Neural cell (in vitro differentiated cells): Measurements from ENCODE around the gene SLC25A19. TPM values are rescaled to one million over a fixed set of nuclear protein-coding genes. Genes with fewer than 3 reads are reported as not detected.

Experiments
- H2AFZ ChIP-seq: fragments of 200-600, 300-800 bp; sonication (generic), shearing (Covaris generic); 2 replicates; pipeline ENCODE4 v1.6.0; 2014; ENCODE audit warnings: low read depth, mild to moderate bottlenecking, antibody characterized with exemption, low read length, moderate library complexity
- H3F3A ChIP-seq: fragments of 200-600 bp; shearing (Covaris generic); 2 replicates; pipeline ENCODE4 v1.6.1; 2016; ENCODE audit warnings: mild to moderate bottlenecking, moderate library complexity, mixed read lengths, antibody characterized with exemption, low read length; ENCODE audit not compliant: insufficient read depth, poor library complexity, severe bottlenecking
- H3K27ac ChIP-seq: fragments of 200-600, 300-800 bp; sonication (generic), shearing (Covaris generic); 2 replicates; pipeline ENCODE4 v1.5.1; 2014; ENCODE audit warnings: mild to moderate bottlenecking, low read length, moderate library complexity
- H3K27me3 ChIP-seq: fragments of 300-800, 200-600 bp; sonication (generic), shearing (Covaris generic); 2 replicates; pipeline ENCODE4 v1.6.0; 2014; ENCODE audit warnings: mild to moderate bottlenecking, low read depth, low read length, moderate library complexity; ENCODE audit not compliant: insufficient read depth
- H3K36me3 ChIP-seq: fragments of 300-800, 200-600 bp; sonication (generic), shearing (Covaris generic); 2 replicates; pipeline ENCODE4 v1.5.1; 2014; ENCODE audit warnings: mild to moderate bottlenecking, antibody characterized with exemption, low read length, moderate library complexity; ENCODE audit not compliant: insufficient read depth
- H3K4me2 ChIP-seq: fragments of 300-800, 200-600 bp; sonication (generic), shearing (Covaris generic); 2 replicates; pipeline ENCODE4 v1.6.0; 2014; ENCODE audit warnings: mild to moderate bottlenecking, low read length
- H3K4me3 ChIP-seq: fragments of 300-800, 200-600 bp; sonication (generic), shearing (Covaris generic); 2 replicates; pipeline ENCODE4 v1.5.1; 2014; ENCODE audit warnings: mild to moderate bottlenecking, low read length, moderate library complexity
- H3K79me2 ChIP-seq: fragments of 200-600 bp; shearing (Covaris generic); replicated peaks from 2 replicates; pipeline ENCODE4 v1.6.0; 2014; ENCODE audit warnings: mild to moderate bottlenecking, low read length, moderate library complexity; ENCODE audit not compliant: insufficient read depth
- H3K9ac ChIP-seq: fragments of 300-800, 200-600 bp; sonication (generic), shearing (Covaris generic); 2 replicates; pipeline ENCODE4 v1.6.1; 2016; ENCODE audit warnings: mild to moderate bottlenecking, low read length, mixed read lengths
- H3K9me2 ChIP-seq: fragments of 200-600 bp; shearing (Covaris generic); 2 replicates; pipeline ENCODE4 v1.6.1; 2016; ENCODE audit warnings: mild to moderate bottlenecking, low read length, mixed read lengths; ENCODE audit not compliant: insufficient read depth
- H3K9me3 ChIP-seq: fragments of 200-600, 300-800 bp; sonication (generic), shearing (Covaris generic); 2 replicates; pipeline ENCODE4 v1.6.1; 2016; ENCODE audit warnings: mild to moderate bottlenecking, mixed run types, low read length, moderate library complexity, mixed read lengths
- H4K20me1 ChIP-seq: fragments of 200-600 bp; shearing (Covaris generic); 2 replicates; pipeline ENCODE4 v1.6.1; 2016; ENCODE audit warnings: mild to moderate bottlenecking, mixed run types; ENCODE audit not compliant: insufficient read depth
- CTCF ChIP-seq: fragments of 450-650 bp; IDR thresholded peaks from 2 replicates; pipeline ENCODE4 v1.5.1; 2014; ENCODE audit warnings: antibody characterized with exemption, mild to moderate bottlenecking, moderate library complexity; ENCODE audit not compliant: poor library complexity, severe bottlenecking
- EP300 ChIP-seq: fragments of 450-650 bp; conservative IDR thresholded peaks from 2 replicates; pipeline ENCODE4 v1.6.1; 2014; ENCODE audit warnings: antibody characterized with exemption, mild to moderate bottlenecking, moderate library complexity; ENCODE audit not compliant: poor library complexity, severe bottlenecking
- EZH2 ChIP-seq: fragments of 200-600, 300-800 bp; shearing (Covaris generic), sonication (generic); IDR thresholded peaks from 2 replicates; pipeline ENCODE4 v1.6.1; 2014; ENCODE audit warnings: antibody characterized with exemption, low read length, borderline replicate concordance, mild to moderate bottlenecking; ENCODE audit not compliant: insufficient read depth, poor library complexity, severe bottlenecking
- MXI1 ChIP-seq: fragments of 450-650 bp; conservative IDR thresholded peaks from 2 replicates; pipeline ENCODE4 v1.6.1; 2014; ENCODE audit warnings: antibody characterized with exemption, mild to moderate bottlenecking; ENCODE audit not compliant: poor library complexity, severe bottlenecking
- RAD21 ChIP-seq: fragments of 450-650 bp; conservative IDR thresholded peaks from 2 replicates; pipeline ENCODE4 v1.6.1; 2014; ENCODE audit warnings: antibody characterized with exemption, mild to moderate bottlenecking, moderate library complexity
- REST ChIP-seq: IDR thresholded peaks from 2 replicates; pipeline ENCODE4 v1.6.1; 2012; ENCODE audit warnings: borderline replicate concordance
- SMC3 ChIP-seq: fragments of 450-650 bp; conservative IDR thresholded peaks from 2 replicates; pipeline ENCODE4 v1.6.1; 2014; ENCODE audit warnings: antibody characterized with exemption, mild to moderate bottlenecking, moderate library complexity; ENCODE audit not compliant: poor library complexity
- TAF1 ChIP-seq: IDR thresholded peaks from 2 replicates; pipeline ENCODE4 v1.6.1; 2012; ENCODE audit warnings: low read depth
- polyA plus RNA-seq: library from polyadenylated mRNA; depleted of rRNA; stranded (reverse); fragments of >200 nt; gene quantifications from 2 replicates; pipeline ENCODE4 v1.2.3, GENCODE V29; 2014

The SLC25A19 gene
- polyA plus RNA-seq, 1 donor from 2014 or later = 13.8 TPM

DNA sequence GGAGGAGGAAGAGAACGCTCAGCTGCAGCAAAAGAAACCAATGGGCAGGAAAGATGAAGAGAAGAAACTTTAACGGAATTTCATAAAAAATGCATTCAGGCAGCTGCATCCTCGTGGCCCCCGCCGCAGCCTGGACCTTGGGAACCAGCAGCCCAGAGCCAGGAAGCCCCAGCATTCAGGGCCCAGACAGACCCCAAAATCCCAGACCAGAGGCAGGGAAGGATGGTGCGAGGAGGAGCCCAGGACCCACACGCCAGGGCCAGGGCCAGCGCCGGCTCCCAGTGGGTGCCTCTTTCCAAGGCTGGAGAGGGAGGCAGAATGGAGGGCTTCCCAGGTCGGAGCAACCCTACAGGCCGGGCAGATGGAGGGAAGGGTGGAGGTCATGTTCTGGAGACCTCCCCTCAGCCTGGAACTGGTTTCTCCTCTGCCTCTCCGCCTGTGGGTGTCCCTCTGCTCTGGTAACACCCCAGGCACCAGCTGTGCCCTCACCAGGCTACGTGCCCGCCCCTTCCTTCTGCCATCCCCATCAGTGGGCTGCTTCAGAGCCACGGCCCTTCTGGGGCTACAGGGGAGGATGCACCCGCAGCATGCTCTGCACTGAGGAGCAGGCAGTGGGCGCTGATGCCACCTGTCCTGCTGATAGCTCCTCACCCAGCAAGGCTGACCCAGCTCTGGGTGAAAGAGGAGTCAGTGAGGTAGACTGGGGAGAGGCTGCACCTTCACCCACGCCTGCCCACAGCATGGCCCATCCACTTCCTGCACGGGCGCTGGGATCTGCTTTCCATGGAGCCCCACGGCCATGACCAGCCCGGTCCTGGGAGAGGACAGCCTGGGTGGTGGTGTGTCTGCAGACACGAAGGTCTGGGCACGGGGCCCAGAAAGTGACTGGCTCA is 17.0 kb downstream of the SLC25A19 start:
- no peaks in the 10 kb centered on the region for H3K9me2 ChIP-seq
- H3K9me3 ChIP-seq = no peaks in the 10 kb centered on the region
- no peaks in the 10 kb centered on the region for H3K79me2 ChIP-seq
- H3F3A ChIP-seq = no peaks in the 10 kb centered on the region
- no peak overlapping the region for H2AFZ ChIP-seq
- H3K27ac ChIP-seq = no peak overlapping the region
- peak overlapping the region; percentile 75 for H3K9ac ChIP-seq
- H3K27me3 ChIP-seq = no peaks in the 10 kb centered on the region
- peak overlapping the region; percentile 93 for H3K4me3 ChIP-seq
- no peaks in the 10 kb centered on the region for H3K36me3 ChIP-seq
- TF ChIP-seq RAD21 (no peak), EZH2 (no peak), CTCF (no peak), SMC3 (no peak), MXI1 (no peak)
- H4K20me1 ChIP-seq = no peaks in the 10 kb centered on the region
- H3K4me2 ChIP-seq = peak overlapping the region; percentile 53

DNA sequence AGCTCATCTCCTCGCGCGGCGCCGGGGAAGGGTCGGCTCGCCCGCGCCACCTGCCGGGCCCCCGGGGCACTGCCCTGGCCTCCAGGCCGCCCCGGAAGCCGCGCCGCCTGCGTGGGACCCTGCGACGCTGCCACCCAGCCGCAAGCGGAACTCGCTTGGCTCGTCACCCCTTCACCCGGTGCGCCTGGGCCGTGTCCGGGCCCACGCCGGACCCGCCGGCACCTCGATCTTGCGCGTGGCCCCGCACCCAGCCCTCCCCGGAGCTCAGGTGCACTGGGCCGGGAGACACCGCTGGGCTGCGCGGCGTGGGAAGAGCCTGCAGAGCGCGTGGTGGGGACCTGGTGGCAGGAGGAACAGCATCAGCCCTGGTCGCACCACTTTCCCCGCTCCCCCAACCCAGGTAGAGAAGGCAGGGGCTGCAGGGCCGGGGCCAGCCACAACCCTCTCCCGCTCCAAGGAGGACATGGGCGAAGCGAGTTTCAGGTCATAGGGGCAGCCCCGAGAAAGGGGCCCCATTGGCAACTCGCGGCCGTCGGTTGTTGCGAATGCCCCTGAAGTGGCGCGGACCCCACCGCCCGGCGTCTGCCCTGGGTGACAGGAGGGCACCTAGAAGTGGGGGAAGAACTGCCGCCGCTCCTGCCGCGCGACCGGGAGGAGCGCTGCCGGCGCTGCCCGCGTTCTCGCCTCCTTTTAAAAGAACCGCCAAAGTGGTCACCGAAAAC is 17.8 kb downstream of the SLC25A19 start:
- TF ChIP-seq CTCF = peak; percentile 98
- peak; percentile 60 for TF ChIP-seq RAD21
- no peak for TF ChIP-seq EZH2
- TF ChIP-seq REST = no peak
- peak; percentile 40 for TF ChIP-seq TAF1
- peak; percentile 62 for TF ChIP-seq EP300
- peak; percentile 95 for TF ChIP-seq MXI1
- peak; percentile 69 for TF ChIP-seq SMC3
- no peaks in the 10 kb centered on the region for H4K20me1 ChIP-seq
- H3K9me3 ChIP-seq = no peaks in the 10 kb centered on the region
- no peaks in the 10 kb centered on the region for H3K36me3 ChIP-seq
- H3K4me3 ChIP-seq = peak overlapping the region; percentile 93
- H3K79me2 ChIP-seq = no peaks in the 10 kb centered on the region
- H2AFZ ChIP-seq = peak overlapping the region; percentile 49
- peak overlapping the region; percentile 42 for H3K27ac ChIP-seq
- H3K9ac ChIP-seq = peak overlapping the region; percentile 75
- no peaks in the 10 kb centered on the region for H3K9me2 ChIP-seq
- H3F3A ChIP-seq = no peaks in the 10 kb centered on the region
- no peaks in the 10 kb centered on the region for H3K27me3 ChIP-seq
- H3K4me2 ChIP-seq = peak overlapping the region; percentile 53
